Islet of Langerhans (tissue), 1 donor: ENCODE data around the gene DAB2IP.

ENCODE experiments used
- FAIRE-seq: peaks from one replicate; lab custom pipeline; 2011; peaks lifted over from hg19 to GRCh38; lab: Jason Lieb, UNC

Gene DAB2IP

DNA sequence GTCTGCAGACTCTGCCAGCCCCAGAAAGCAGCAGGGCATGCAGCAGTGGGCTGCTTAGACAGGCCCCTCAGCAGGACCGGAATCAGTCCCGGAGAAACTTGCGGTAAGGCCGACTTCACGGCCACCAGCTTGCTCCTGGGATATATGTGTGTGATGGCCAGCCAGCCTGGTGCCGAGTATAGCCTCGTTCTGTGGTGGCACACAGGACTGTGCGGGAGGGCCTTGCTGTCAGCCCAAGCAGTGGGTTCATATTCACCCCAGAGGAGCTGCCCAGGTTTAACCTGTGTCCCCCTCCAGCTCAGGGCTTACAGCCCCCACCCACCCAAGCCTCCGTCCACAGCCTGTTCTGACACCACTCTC is 112.9 kb downstream of the DAB2IP start:
- FAIRE-seq = no peak

DNA sequence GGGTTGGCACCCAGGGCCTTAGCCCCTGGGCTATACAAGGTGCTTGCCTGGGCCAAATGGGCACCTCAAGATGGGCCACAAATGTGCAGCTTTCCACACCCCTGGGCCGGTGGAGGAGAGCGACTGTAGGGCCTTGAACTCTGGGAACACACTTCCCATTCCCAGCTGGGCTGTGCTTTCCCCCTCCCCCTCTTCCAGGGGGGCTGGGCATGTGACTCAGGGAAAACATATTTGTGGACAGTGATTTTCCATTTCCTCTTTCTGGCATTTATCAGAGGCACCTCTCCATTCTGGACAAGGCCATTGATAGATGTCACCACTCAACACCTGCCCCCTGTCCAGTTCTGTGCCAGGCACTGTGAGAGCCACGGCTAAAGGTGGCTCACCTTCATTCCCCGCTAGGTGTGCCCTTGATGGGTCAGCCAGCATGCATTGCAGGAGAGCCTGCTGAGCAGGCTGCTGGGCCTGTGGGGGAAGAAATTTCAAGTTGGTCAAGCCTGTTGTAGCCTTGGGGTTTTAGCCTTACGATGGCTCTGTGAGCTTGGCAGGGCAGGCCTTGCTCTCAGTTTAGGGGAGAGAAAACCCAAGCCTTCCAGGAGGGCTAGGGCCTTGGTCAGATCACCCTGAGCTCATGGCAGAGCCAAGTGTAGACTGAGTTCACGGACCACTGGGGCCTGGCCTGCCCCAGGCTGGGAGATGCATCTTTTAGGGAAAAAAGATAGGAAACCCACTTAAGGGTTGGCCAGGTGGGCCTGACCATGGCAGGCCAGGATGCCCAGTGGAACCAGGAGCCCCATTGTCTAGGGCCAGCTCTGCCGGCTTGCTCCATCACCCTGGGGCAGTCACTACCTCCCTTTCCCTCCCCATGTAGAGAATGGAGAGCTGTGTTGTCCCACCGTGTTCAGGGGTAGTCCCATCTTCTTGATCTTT is 113.9 kb downstream of the DAB2IP start:
- FAIRE-seq = no peak

DNA sequence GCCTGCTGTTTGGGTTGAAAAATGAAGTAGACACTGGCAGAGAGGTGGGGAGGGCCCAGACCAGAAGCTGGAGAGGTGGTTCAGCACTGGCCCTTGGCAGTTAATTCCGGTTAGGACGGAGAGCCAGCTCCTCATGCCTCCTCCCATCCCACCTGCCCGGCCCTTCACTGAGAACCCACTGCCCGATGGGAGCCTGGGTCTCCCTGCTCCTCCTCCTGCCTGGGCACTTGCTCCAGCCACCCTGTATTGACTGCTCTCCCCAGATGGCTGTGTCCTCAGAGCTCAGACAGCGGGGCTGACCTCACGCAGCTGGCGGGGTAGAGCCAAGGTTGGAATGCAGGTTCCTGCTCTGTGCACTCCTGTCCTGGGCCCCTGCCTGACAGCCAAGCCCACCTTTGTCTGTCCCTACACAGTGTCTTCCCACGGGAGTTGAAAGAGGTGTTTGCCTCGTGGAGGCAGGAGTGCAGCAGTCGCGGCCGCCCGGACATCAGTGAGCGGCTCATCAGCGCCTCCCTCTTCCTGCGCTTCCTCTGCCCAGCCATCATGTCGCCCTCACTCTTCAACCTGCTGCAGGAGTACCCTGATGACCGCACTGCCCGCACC is 114.7 kb downstream of the DAB2IP start:
- FAIRE-seq = no peak

DNA sequence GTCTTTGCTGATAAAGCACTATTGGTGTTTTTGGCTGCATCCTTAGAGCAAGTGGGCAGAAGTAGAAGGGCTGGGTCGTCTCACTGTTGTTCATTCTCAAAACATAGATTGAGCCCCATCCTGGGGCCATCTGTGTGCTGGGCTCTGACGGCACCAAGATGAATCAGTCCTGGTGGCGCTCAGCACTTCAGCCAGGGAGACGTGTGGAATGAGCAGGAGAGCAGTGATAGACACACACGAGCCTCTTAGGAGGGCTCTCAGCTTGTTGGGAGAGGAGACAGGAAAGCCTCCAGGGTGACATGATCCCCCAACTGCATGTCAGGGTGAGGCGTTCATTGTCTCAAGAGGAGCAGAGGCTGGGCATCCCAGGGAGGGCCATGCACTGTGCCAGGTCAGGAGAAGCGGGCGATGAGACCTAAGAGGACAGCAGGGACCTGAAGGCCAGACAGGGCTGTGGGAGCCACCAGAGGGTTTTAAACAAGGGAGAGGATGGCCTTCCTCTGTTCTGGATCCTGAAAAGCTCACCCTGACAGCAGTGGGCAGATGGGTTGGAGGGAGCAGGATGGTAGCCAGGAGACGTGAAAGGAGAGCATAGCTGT is 115.8 kb downstream of the DAB2IP start:
- FAIRE-seq = no peak

DNA sequence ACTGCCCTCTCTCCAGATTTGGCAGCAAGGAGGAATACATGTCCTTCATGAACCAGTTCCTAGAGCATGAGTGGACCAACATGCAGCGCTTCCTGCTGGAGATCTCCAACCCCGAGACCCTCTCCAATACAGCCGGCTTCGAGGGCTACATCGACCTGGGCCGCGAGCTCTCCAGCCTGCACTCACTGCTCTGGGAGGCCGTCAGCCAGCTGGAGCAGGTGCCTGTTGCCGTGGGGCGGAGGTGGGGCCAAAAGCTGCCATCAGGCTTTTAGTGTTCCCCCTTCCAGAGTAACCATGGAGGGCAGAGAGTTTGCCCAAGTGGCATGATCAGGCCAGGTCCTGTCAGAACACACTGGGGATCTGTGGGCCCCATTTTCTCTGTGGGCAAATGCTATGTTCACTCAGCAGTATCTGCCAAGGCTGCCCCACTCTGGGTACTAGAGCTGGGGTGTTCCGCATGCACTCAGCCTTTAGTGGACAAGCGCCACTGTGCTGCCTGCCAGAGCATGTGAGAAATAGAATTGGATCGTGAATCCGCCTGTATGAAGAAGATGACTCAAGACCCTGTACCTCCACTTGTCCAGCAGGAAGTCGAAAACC is 117.1 kb downstream of the DAB2IP start:
- FAIRE-seq = no peak

DNA sequence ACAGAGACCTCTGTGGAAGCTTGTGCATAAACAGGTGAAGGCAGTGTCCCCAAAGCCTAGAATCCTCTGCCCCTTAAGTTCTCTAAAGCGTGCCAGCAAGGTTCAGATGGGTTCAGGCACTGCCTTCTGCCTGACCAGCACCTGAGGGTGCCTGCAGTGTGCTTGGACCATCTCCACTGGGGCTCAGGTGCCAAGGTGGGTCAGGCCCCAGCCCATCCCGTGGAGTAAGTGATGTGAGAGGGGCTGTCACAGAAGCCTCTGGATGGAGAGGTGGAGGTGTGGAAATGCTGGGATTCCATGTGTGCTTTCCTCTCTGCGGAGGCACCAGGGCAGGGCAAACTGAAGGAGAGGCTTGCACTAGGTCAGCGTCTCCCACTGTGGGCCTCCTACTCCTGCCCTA is 118.5 kb downstream of the DAB2IP start:
- FAIRE-seq = no peak

DNA sequence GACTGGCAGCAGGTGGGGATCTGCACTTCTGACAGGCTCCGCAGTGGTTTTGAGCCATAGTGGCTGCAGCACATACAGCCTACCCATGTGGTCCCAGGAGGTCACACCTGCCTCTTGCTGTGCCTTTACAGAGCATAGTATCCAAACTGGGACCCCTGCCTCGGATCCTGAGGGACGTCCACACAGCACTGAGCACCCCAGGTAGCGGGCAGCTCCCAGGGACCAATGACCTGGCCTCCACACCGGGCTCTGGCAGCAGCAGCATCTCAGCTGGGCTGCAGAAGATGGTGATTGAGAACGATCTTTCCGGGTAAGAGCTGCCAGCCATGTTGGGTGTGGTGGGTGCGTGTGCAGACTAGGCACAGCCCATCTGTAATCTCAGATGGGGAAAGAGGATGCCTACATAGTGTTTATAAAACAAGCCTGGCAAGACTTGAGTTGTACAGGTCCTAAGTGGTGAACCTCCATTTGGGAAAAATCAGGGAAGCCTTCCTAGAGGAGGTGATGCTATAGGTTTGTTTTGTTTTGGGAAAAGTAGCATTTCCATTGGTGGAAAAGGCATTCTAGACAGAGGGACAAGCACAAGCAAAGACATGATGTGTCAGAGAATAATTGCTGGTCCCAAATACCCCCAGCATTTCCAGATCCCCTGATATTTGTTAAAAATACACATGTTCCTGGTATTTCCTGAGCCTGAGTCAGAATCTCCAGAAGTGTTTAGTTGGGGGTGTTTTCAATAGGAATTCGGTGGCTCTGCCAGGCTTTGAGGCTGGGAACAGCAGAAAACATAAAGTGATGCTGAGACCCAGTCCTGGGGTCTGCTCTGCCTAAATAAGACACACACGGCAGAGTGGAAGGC is 119.2 kb downstream of the DAB2IP start:
- no peak for FAIRE-seq

DNA sequence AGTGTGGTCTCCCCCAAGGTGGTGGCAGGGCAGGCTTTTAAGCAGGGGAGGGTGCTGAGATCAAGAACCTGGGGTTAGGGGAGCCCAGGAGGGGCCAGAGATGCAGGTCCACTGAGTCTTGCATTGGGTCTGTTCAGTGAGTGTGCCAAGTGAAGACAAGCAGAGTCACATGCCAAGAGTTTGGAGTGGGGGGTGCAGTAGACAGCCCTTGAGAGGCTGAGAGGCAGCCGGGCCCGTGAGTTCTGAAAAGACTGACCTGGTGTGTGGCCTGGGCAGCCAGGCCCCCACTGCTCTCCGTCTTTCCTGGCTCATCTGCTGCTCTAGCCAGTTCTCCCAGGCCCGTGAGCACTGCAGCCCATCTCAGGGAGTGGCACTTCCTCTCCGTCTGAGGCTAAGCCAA is 120.0 kb downstream of the DAB2IP start:
- FAIRE-seq = no peak

DNA sequence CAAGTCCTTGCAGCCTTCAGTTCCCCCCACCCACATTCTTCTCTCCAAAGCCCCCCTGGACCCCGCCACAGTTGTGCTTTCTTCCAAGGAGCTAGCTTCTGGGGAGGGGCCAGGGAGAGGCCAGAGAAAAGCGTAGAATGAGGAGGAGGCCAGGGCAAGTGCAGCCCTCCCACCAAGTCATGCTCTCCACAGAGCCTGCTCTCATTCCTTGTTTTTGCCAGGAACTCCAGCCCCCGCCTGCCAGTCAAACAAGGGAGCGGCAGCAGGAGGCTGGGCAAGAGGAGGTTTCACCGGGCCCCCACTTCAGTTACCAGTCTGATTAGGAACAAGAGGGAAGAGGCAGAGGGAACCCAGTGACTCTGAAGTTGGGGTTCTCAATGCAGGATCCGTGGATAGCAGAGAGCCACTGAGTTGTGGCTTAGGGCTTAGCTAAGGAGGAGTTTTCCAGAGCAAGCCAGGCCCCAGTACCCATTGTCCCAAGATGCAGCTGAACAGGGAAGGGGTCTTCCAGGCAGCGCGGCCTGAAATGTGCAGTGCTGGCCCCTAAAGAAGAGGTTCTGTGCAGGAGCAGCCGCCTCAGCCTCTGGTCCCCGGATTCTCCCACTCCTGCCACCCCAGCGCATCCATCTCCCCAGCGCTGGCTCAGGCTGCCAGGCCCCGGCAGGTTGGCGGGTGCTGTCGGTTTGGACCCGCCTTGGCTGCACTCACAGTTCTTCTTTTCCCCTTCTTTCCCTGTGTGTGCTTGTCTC is 120.6 kb downstream of the DAB2IP start:
- FAIRE-seq = no peak

DNA sequence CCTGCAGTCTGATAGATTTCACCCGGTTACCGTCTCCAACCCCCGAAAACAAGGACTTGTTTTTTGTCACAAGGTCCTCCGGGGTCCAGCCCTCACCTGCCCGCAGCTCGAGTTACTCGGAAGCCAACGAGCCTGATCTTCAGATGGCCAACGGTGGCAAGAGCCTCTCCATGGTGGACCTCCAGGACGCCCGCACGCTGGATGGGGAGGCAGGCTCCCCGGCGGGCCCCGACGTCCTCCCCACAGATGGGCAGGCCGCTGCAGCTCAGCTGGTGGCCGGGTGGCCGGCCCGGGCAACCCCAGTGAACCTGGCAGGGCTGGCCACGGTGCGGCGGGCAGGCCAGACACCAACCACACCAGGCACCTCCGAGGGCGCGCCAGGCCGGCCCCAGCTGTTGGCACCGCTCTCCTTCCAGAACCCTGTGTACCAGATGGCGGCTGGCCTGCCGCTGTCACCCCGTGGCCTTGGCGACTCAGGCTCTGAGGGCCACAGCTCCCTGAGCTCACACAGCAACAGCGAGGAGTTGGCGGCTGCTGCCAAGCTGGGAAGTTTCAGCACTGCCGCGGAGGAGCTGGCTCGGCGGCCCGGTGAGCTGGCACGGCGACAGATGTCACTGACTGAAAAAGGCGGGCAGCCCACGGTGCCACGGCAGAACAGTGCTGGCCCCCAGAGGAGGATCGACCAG is 121.3 kb downstream of the DAB2IP start:
- no peak for FAIRE-seq

DNA sequence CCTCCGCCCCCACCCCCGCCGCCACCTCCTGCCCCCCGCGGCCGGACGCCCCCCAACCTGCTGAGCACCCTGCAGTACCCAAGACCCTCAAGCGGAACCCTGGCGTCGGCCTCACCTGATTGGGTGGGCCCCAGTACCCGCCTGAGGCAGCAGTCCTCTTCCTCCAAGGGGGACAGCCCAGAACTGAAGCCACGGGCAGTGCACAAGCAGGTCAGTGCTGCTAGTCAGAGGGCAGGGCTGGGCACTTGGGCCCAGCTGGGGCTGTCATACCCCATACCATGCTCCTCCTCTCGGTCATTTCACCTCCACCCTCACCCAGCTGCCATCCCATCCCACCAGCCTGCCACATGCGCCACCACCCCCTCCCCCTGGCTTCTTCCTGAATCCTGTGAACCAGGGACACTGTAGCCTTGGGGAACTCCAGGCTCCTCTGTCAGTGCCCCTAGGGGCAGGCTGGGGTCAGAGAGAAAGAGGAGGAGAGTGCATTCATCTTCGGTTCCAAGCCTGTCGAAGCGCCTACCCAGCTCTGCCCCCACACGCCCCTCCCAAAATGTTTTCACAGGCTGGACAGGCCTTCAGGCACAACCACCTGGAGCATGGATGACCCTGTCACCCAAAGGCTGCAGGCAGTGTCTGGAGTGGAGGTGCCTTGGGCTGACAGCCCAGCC is 122.0 kb downstream of the DAB2IP start:
- no peak for FAIRE-seq

DNA sequence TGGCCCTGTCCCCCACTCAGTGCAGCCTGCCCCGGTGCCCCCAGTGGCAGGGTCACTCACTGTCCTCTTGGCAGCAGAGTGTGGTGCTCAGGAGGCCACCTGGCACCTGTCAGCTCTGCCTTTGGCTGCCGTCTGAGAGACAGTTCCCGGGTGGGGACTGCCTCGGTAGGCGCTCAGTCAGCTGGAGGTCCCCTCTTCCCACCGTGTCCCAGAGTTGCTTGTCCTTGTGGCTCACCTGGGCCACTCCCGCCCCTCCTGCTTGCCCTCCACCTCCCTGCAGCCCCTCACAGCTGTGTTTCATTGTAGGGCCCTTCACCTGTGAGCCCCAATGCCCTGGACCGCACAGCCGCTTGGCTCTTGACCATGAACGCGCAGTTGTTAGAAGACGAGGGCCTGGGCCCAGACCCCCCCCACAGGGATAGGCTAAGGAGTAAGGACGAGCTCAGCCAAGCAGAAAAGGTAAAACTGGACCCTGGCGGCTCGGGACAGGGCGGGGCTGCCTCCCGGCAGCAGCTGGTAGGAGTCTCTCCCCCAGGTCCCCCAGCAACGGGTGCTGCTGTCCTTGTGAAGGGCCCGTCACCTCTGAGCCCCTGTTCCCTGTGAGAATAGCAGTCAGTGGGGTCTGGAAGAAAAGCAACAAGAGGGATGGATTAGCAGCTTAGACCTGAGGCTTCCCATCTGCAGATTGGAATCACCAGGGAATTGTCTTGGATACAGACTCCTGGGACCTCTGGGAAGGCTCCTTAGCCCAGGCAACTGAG is 122.7 kb downstream of the DAB2IP start:
- no peak for FAIRE-seq

DNA sequence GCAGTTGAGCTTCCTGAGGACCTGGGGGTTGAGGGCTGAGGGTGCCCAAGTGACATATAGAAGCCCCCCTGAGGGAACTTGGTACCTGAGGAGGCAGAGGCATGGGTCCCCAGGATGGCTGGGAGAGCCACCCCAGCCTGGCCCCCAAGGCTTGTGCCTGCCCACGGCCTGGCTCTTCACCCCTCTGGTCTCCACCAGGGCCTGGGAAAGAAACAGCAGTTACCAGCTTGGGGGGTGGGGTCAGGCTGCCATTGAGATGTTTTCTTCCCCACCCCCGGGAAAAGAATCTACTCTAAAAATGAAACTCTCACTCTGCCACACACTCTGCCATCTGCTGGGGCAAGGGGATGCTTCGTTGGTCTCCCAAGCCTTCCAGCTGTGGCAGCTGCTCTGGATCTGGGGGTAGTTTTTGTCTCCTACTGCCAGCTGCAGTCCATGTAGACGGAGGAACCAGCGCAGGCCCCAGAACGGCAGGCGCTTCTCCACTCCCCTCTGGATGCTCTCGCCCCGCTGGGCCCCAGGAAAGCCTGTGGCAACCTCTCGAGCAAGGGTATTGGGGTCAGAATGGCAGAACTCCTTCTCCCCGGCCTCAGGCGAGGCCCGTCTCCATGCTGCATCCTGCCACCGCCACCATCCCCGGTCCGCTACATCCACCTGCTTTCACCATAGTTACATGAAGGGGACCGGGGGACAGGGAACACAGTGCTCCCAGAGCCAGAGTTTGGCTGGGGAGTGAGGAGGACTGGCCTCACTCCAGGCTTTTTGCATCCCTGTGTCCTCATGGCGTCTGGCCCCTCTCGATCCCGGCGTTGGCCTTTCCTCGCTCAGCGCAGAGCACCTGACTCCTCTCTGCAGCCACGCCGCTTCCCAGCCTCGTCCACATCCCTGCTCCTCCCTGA is 123.5 kb downstream of the DAB2IP start:
- FAIRE-seq = no peak

DNA sequence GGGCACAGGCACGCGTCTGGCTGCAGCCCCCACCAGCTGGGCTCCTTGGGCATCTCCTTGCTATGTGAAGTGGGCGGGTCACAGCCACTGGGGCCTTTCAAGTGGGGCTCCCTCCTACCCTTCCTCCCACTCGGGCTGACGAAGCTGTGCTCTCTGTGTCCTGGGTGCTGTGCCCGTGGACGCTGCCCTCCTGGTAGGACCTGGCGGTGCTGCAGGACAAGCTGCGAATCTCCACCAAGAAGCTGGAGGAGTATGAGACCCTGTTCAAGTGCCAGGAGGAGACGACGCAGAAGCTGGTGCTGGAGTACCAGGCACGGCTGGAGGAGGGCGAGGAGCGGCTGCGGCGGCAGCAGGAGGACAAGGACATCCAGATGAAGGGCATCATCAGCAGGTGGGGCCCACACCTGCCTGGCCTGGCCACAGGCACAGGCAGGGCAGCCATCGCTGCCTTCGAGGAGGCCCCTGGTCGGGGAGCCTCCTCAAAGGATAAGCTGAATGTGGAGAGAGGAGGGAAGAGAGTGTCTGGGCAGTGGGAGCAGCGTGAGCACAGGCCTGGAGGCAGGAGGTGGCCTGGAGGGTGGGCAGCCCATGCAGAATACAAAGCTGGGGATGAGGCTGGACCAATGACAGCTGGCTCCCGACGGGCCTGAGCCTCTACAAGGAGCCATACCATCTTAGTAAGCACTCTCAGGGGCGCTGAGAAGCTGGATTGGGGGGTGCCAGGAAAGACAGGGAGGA is 124.7 kb downstream of the DAB2IP start:
- FAIRE-seq = no peak

DNA sequence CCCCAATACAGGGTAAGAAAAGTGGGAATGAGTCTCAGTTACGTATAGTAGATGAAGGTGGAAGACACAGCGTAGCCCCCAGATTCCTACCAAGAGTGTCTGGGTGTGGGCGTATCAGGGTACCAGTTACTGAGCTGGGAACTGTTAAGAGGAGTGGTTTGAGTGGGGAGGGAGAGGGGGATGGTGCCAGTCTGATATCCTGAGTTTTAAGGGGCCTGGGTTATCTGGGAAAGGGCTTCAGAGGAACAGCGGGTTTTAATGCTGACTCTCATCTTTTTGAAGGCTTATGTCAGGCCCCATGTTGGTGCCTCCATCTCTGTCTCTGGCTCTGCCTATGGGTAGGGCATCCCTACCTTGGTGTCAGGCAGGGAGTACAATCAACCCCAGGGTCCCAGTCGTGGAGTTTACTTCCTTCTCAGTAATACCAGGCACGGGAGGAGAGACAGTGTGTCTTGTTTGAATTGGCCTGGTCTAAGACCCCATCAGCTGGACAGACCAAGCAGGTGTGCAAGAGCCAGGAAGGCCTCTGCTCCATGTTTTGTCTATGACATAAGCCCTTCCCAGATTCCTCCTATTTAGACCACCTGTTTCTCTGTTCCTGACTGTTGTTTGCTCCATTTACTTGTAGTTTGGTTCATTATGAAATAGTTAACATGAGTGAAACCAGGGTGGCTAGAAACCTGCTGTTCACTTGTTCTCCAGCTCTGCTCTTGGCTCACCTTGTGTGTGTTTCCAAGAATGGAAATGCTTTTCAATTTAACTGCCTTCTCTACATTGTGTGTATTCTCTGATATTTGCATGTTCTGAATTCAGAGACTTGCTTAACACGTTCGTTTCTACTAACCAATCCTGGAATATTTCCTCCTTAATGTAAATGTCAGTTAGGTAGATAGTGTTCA is 125.6 kb downstream of the DAB2IP start:
- no peak for FAIRE-seq
